GM12891 (cell line): Measurements from ENCODE around the gene NLGN4Y.

Experiments used
- POLR2A ChIP-seq: IDR thresholded peaks from 2 replicates; pipeline ENCODE4 v1.6.1; 2011; ENCODE audit warnings: low read depth, low read length, control low read depth
- POLR2AphosphoS5 ChIP-seq: IDR thresholded peaks from 2 replicates; pipeline ENCODE4 v1.6.1; 2011; ENCODE audit warnings: low read depth, low read length, control low read depth
- POU2F2 ChIP-seq: IDR thresholded peaks from 2 replicates; pipeline ENCODE4 v1.6.1; 2011; ENCODE audit warnings: low read depth, mild to moderate bottlenecking, control low read depth, low read length, moderate library complexity
- SPI1 ChIP-seq: IDR thresholded peaks from 2 replicates; pipeline ENCODE4 v1.6.1; 2011; ENCODE audit warnings: low read depth, low read length, control low read depth
- TAF1 ChIP-seq: IDR thresholded peaks from 2 replicates; pipeline ENCODE4 v1.6.1; 2011; ENCODE audit warnings: low read depth, low read length, control low read depth

DNA sequence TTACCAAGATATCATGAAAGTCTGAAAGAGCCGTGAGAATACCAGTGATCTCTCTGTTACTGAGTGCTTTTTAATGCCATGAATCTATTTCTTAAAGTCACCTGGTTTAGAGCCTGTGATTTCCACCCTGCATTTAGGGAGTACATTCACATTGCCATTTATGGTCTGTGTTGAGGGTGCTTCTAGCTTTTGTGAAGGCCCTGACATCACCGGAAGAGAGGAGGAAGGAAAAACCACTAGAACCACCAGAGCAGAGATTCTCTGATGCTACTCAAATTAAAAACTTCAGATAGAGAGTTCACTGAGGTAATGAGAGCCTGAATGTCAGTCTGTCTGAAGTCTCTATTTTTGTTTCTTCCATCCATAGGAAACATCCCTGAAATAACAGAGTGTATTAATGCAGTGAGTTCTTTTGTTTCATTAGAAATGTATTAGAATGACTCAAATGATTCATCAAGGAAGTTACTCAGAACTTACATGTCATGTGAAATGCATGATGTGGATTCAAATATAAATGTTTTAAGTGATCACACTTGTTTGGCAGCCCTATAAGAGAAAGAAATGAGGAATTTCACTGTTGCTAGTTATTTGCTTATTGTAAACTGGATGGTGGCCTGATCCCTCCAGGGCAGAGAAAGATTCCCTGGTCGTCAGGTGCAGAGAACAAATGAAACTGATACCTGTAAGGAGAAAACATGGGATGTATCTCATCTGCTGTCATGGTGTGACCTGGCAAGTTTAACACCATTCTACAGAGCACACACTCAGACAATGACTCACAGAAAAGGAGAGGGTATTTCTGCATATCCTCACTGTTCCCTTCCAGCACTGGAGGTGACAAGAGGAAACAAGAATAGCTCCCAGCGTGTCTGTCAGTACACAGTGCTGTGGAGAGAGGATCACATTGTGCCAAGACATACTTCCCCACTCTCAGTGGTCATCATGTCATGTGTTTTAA lies 310.1 kb downstream of the NLGN4Y start:
- TF ChIP-seq POLR2AphosphoS5: no peak
- no peak for TF ChIP-seq POLR2A
- TF ChIP-seq TAF1: no peak
- no peak for TF ChIP-seq POU2F2
- no peak for TF ChIP-seq SPI1
